Measurements from ENCODE around the gene ASTN2.

- TF ChIP-seq CTCF (IDR thresholded peaks at IDR 0.05; ENCODE audit: low read length): no peak
- no peak for TF ChIP-seq EZH2 (IDR thresholded peaks at IDR 0.05; ENCODE audit: borderline replicate concordance, low read length)
Observed at GRCh38 chr9:116721411-116721810, 693.4 kb downstream of the ASTN2 start.

Data from OCI-LY1 (cell line).